Suppressor macrophage treated with lipopolysaccharide for 1 hour (primary cell): Measurements from ENCODE around the gene SOCS7.

ENCODE experiments used
- DNase-seq, 3 donors: peaks; one replicate each; pipeline ENCODE4 v3.0.0-alpha.2; 2020 to 2022

SOCS7 gene

DNA sequence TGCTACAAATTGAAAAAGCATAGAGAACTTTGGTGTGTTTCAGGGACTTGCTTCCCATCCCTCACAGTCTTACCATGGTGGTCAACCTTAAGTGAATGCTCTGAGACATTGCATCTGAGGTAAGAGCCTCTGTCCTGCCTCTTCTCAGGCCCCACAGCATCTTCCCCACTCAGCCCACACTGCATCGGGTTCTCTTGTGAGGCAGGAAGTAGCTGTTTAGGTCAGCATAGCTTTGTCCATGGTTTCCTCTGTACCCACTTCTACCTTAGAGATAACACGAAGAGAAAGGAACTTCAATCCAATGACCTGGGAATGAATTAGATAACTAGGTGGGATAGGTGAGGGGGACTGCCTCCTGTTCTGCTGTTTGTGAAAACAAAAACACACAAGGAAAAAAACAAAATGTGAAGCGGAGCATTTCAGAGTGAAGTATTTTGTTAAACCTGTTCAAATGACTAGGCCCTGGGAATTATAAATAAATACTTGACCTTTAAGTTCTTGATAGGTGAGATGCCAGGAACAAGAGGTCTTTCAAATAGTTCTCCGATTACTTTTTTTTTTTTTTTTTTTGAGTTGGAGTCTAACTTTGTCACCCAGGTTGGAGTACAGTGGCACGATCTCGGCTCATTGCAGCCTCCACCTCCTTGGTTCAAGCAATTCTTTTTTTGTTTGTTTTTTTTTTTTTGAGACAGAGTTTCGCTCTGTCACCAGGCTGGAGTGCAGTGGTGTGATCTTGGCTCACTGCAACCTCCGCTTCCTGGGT is 17.7 kb downstream of the SOCS7 start:
- no peak for DNase-seq

DNA sequence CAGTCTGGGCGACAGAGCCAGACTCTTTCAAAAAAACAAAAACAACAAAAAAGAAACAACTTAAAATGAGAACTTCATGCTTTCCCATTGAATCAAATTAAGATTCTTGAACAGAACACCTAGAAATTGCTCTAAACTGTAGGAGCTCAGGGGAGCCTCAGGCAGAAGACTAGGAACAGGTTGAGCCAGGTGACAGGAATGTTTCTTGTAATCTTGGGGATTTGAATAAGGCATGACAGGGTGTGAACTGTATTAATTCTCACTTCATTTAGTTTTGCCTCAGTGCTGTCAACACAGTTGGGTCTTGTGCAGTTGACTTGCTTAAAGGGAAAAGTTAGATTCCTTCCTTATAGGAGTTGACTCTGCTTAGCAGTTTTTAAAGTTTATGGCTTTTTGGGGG is 27.8 kb downstream of the SOCS7 start:
- no peak for DNase-seq

DNA sequence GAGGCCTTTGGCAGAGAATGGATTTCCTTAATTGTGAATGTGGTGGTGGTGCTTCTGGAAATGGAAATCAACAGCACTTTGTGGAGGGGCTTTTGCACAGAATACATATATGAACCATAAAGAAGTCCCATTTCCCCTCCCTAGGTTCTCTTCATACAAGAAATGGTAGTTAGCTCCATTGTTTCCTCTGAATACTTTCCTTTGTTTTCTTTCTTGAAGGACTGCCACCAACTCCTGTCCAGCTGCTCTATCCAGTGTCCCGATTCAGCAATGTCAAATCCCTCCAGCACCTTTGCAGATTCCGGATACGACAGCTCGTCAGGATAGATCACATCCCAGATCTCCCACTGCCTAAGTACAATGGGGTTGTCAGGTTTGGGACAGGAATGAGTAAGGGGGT is 43.4 kb downstream of the SOCS7 start:
- DNase-seq = no peak

DNA sequence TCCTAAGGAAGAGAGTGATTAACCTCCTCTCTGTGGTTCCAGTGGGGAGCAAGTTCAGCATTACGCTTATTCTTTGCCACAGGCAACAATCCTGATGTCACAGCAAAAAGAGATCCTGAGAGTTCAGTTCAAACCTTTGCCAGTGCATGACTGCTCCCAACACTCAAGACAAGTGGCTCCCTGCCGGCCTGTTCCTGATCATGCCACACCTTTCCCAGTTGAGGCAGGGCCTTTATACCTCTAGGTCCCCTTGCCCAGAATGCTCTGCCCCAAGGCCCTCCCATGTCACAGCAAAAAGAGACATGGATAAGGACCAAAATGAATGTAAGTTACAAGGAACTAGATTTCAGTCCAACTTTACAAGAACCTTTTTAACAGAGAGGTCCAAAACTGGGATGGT is 45.6 kb downstream of the SOCS7 start:
- DNase-seq = no peak

DNA sequence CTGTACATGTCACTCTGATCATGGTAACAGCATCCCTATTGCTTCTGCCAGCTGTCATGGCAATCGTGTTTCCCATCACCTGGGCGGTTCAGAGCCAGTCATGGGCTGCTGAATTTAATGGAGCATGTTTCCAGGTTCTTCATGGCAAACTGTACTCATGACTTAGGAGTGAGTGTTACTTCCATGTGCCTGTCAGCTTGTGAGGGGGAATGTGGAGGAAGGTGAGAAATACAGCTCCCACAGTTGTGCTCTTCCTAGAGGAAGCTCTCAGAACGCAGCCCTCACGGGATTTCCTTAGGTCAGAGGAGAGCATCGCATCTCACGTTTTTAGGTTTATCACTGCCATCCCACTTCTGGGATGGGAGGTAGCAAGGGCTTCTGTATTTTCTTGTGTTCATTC is 48.6 kb downstream of the SOCS7 start:
- DNase-seq = no peak

DNA sequence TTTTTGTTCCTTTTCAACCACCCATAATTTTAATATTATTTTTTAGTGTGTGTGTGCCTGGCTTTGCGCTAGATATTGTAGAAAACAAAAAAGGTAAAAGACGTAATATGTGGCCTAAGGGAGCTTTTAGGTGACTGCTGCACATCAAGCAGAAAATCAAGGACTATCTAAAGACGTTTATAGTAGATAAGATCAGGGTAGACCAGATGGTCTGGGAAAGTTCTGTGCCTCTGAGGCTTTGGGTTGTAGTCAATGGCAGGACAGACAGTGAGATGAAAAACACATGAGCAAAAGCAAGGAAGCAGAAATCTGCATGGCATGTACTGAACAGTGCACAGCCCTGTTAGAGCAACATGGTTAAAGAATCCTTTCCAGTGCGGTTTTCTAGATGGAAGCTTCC is 49.8 kb downstream of the SOCS7 start:
- no peak for DNase-seq

DNA sequence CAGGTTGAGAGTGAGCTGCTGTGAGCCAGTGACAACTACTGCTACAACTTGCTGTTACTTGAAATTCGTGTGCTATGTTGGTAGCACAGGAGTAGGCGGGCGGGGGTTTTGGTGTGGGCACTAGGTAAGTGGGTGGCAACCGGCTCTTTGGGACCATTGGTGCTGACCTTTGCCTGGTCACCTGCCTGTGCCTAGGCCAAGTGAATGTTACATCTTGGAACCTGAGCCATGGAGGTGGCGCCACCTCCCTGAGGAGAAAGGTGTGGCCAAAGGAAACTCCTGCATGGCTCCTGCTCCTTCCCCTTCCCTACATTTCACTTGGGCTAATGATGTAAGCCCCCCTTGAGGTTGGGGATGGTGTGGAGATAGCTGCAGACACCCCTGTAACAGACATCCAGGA is 51.3 kb downstream of the SOCS7 start:
- no peak for DNase-seq

DNA sequence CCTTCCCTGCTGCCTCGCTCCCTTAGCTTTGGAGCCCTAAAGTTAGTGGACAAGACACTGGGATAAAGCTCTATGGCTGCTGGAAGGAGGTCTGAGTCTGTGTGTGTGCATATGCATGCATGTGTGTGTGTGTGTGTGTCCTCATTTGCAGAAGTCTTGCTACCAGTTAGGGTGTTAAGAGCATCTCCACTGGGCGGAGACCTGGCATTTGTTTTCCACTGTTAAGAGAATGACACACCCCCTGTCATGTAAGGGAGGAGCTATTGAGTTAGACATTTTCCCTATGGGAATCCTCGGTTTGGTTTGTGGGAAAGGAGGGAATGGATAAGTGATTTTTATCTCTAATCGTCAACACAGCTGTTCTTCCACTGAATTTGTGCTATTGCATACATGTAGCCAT is 51.8 kb downstream of the SOCS7 start:
- DNase-seq = no peak

DNA sequence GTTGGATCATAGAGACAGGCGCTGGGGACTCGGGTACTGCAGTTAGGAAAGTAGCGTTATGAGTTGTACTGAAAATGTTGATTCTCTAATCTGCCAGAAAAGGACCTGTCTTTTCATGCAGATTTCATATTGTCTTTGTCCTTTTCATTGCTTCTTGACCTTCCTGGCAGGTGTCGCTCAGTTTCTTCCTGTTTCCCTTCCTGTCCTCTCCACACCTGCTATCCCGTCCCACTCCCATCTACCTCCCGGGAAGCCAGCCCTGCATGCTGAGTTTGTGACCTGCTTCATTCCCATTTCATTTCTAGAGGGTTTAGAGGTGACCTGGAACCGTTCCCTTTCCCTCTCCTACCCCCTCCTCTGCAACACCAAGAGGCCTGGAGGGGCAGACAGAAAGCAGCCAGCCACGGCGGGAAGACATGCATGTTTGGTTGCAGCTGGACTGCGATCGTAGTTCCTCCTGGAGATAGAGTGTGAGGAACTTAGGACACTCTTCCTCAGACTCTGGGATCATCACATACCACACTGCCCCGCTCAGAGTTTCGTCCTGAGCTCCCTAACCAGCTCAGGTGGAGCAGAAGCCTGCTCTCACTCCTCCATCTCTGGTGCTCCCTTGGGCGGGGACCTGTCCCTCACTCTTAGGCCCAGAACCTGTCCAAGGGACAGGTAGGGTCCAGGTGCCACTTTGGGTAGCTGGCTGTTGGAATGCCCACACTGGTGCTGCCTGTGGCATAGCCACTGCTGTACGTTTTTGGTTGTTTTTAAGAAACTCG is 52.7 kb downstream of the SOCS7 start:
- DNase-seq = no peak

DNA sequence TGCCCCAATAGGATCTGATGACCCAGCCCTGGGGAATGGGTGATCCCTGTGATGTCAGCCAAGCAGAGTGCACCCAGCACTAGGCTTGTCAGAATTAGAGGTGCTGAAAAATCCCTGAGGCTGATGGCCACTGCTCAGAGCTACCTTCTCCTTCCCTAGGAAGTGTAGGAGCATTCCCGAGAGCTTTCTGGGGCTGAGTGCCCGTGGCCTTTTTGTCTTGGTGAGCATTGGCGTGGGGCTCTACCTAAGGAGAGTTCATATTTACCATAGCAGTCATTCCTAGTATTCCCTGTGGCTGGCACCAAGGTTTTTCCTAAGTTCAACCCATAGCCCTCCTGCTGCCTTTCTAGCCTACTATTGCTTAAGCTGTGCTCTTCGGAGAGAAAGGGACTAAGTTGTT is 54.0 kb downstream of the SOCS7 start:
- DNase-seq = no peak

DNA sequence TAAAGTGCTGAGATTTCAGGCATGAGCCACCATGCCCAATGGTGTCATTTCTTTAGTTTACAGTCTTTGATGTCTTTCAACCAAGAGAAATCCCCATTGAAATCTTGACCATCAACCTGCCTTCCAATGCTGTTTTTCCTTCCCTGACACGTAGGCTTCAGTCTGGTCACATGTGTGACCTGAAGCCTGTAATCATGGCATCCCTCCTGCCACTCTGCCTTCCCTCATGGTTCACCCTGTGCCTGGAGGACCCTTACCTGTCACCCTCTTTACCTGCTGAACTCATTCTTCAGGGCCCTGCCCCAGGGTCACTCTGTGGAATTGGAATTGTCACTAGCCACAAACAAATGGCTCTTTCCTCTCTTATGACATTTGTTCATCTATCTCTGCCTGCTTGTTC is 58.6 kb downstream of the SOCS7 start:
- DNase-seq = no peak

DNA sequence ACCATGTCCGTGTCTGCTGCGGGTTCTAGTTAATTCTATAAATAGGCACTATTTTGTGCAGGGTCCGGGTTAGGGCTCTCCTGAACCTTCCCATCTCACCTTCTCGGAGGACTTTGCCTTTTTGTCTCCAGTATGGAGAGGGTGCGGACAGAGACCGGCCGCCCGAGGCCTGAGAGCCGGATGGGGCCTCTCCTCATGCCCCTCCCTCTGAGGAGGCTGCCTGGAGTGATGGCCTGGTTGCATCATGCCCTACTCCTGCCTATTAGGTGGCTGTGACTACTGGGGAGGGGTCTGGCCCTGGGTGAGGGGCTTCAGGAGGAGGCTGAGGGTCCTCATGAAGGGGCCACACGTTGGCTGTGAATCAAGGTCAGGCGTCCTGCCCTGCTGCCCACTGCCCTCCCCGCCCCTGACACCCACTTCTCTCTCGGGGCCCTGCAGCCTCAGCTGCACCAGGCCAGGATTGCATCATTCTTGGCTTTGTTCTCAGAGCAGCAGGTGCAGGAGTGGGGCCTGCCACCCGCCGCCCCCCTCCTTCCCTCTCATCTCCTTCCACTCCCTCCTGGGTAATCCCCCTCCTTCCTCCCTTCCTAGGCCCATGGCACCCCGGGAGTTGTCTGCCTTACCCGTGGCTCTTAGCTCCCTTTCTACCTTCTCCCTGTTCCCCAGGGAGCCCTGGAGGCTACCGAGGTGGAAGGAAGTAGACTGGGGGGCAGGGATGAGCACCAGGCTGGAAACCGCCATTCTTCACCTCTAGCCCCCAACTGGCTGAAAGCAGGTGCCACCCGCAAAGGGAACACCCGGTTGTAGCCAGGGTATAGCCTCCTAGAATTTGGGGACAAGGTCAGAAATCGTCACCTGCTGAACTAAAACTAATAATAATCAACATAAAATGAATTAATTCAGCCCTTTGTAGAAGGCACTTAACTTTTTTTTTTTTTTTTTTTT is 63.9 kb downstream of the SOCS7 start:
- DNase-seq = peak in 2 of 3 donors; percentile 33 to 67

DNA sequence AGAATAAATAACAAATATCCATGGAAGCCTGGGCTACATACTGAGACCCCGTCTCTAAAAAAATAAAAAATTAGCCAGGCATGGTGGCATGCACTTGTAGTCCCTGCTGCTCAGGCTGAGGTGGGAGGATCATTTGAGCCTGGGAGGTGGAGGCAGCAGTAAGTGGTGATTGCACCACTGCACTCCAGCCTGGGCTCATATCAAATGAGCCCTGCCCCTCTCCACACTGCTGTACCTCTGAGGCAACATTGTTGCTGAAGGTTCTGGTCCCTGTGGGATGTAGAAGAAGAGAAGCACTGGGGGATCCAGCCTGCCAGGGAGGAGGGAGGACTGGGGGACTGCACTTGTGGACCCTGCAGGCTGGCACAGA is 65.2 kb downstream of the SOCS7 start:
- DNase-seq = no peak

DNA sequence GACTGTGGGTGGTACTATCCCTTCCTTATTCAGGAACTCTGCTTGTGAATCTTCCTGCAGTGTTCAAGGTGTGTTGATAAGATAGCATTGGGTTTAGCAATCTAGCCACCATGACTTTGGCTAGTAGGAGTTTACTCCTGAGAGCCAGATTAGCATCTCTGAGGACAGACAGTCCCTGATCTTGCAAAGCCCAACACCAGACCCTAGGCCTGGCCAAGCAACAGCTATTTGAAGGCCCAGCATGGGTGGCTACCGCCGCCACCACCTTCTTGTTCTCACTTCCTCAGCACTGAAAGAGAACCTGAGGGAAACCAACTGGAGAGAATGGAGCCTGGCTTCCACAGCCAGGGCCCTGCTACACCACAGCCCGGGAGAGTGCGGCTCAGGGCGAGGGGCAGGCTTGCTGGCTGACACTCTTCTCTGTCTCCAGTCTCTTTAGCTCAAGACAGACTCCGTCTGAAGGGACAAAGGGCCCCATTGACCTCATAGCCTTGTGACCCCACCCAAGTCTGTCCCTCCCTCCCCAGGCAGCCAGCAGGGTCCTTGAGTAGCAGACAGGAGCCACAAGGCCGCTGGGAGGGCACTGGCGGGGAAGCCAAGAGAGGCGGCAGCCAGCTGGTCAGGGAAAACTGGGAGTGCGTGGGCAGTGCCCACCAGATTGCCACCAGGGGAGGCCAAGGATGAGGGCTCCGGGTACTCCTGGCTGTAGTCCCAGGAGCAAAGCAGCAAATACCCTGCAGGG is 65.7 kb downstream of the SOCS7 start:
- DNase-seq = no peak

DNA sequence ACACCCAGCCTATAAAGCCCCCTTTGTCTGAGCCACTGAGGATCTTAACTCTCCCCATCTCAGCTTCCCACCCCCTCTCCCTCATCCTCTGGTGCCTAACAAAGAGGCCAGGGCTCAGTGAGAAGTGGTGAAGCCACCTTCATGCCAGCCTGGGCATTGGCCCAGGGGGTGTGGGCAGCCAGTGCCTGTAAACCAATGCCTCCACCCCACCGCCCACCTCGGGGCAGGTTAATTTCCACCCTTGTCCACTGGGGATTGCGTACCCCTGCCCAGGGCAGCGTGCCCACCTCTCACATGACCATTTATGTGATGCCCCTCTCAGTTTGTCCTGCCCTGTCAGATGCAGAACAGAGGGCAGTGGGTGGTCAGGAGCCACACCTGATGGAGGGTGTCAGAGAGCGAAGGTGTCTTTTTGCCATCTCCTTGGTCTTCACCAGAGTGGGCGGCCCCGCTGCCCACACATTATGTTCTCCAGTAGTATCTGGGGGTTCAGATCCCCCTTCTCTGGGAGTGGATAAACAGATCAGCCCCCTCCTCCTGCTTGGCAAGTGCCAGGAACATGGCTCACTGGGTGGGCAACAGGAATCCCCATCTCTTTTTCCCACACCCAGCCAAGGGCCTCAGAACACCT is 66.5 kb downstream of the SOCS7 start:
- no peak for DNase-seq

DNA sequence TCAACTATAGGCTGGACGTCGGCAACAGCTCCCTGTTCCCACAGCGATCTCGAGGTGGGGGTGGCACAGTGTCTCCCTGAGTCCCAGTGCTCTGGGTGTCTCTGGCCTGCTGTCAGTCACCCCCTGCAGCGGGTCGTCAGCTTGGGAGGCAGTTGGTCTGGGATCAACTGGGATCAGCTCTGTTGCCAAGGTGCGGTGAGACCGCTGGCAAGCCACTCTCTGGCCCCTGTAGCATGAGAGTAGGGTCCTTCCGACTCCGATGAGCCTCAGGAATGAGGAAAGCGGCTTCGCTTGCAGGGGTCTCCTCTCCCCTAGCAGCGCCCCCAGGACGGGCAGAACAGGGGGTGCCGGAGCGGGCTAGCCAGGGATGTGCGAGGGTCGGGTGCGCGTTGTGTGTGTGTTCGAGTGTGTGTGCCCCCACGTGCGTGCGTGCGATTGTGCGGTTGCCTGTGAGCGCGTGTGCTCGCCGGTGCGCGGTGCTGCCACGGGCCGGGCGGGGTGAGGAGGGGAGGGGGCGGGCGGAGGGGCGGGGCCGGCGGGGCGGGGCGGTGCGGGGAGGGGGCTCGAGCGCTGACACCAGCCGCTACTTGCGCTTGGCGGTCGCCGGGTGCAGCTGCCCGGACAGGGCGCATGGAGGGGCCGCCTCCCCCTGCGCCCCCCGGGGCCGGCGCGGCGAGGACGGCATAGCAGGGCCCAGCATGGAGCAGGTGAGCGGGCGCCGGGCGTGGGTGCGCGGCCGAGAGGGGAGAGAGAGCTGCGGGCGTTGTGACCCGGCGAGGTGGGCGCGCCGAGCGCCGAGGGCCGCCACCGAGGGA is 67.3 kb downstream of the SOCS7 start:
- no peak for DNase-seq

DNA sequence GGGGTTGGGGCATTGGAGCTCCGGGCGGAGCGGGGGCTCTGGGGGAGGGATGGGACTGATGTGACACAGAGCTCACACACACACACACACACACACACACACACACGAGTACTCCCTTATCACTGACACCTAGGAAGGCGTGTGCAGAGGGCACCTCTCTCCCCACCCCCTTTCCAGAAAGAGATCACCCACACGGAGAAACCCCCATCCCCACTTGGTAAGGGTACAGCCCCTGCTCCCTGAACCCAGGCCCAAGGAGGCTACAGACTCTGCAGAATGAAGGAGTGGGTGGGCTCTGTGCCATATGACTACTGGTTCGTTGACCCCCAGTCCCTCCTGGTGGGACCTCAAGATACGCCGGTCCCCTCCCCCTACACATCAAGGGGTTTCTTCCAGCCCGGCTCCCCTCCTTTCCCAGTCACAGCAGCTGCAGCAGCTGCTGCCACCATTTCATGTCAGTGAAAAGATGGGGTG is 67.9 kb downstream of the SOCS7 start:
- DNase-seq = no peak

DNA sequence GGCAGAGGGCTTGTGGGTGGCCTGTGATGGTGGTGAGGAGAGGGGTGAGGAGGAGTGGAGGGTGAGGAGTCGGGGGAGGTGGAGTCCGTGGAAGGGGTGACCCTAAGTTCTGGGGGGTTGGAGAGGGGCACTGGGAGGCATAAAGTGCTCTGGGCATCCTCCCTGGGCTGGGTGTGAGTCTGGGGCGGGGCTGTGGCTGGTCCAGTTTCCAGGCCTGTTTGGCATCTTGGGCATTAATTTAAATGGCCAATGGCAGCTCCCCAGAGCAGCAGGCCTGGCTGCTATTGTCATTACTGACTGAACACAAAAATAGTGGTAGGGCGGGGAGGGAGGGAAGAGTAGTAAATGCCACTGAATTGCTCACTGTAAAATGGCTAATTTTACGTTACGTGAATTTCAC is 68.9 kb downstream of the SOCS7 start:
- DNase-seq = no peak

DNA sequence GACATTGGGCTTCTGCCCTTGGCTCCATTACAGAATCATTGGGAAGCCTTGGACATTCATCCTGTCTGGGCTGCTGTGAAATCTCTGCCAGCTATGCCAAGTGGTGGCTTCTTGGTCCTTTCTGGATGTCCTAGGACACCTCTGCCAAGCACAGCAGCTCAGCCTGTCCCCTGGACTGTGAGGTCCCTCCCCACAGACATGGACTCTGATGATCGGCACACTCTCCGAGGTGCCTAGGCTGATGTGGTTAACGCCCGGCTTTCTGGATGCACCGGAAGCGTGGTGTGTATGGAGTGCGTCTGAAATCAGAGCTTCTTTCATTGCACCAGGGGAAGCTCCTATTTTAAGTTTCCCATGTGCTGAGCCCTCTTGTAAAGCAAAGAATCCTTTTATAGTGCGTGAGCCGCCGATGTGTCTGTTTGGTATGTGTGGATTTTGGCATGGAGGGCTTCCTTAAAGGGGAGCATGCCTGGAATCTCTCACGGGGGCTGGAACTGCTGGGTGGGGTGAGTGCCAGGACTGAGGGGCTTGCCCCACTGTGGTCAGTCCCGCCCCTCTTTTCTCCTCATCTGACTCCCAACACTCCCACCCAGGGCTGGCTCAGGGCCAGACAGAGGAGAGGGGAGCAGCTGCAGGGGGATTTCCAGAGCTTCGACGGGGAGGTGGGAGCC is 69.7 kb downstream of the SOCS7 start:
- no peak for DNase-seq
